Astrocyte (in vitro differentiated cells and primary cell): ENCODE measurements around the gene CHAD.

Experiments used
- EZH2 ChIP-seq: IDR thresholded peaks from 2 replicates; pipeline ENCODE4 v1.6.1; 2012; ENCODE audit warnings: mild to moderate bottlenecking, low read length, inconsistent platforms; ENCODE audit not compliant: insufficient read depth
- TF ChIP-seq, protein P1 (sequence below): IDR thresholded peaks from 2 replicates; pipeline ENCODE4 v1.5.1; 2011; ENCODE audit warnings: low read depth, mild to moderate bottlenecking, inconsistent platforms, low read length, moderate library complexity; ENCODE audit not compliant: insufficient read depth

DNA sequence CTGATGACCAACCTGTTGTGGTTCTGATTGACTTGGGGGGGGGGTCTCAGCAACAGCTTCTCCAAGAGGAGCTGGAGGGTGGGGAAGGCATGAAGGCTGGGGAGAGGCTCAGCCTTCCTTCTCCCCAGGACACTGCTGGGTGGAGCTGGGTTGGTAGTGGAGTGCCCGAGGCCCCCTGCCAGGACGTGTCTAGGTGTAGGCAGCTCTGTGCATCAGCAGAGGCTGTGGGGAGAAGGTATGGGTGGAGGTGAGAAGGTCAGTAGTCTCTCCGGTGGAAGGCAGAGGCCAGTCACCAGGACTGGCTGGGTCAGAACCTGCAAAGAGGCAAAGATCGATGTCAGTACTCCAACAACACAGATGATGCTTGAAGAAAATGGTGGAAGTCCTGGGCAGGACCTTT, 3.9 kb downstream of the CHAD start:
- TF ChIP-seq, protein P1, sequence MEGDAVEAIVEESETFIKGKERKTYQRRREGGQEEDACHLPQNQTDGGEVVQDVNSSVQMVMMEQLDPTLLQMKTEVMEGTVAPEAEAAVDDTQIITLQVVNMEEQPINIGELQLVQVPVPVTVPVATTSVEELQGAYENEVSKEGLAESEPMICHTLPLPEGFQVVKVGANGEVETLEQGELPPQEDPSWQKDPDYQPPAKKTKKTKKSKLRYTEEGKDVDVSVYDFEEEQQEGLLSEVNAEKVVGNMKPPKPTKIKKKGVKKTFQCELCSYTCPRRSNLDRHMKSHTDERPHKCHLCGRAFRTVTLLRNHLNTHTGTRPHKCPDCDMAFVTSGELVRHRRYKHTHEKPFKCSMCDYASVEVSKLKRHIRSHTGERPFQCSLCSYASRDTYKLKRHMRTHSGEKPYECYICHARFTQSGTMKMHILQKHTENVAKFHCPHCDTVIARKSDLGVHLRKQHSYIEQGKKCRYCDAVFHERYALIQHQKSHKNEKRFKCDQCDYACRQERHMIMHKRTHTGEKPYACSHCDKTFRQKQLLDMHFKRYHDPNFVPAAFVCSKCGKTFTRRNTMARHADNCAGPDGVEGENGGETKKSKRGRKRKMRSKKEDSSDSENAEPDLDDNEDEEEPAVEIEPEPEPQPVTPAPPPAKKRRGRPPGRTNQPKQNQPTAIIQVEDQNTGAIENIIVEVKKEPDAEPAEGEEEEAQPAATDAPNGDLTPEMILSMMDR = no peak
- TF ChIP-seq EZH2 = no peak
